H1 (cell line): Measurements from ENCODE around the gene PAX8.

Experiments used
- BCL11A ChIP-seq, 2 experiments: IDR thresholded peaks; one replicate each; pipeline ENCODE4 v1.6.1; 2011; ENCODE audit warnings: low read depth in 2 of 2, low read length in 2 of 2, mild to moderate bottlenecking in 2 of 2
- CHD1 ChIP-seq: IDR thresholded peaks from 2 replicates; pipeline ENCODE4 v1.6.1; 2012; ENCODE audit warnings: low read depth, low read length, improper control_type of control experiment
- CTCF ChIP-seq, 3 experiments: IDR thresholded peaks; 1 replicate in 2 of 3; 2 replicates in 1 of 3; pipeline versions ENCODE4 v1.5.1 to v1.6.1; 2011; ENCODE audit warnings: low read length in 3 of 3, mild to moderate bottlenecking in 3 of 3, inconsistent platforms in 2 of 3, low read depth in 1 of 3, moderate library complexity in 1 of 3; ENCODE audit not compliant: insufficient read depth in 1 of 3; ENCODE audit errors: control extremely low read depth in 1 of 3
- EP300 ChIP-seq, 2 experiments: IDR thresholded peaks; 1 replicate in 1 of 2; 2 replicates in 1 of 2; pipeline ENCODE4 v1.6.1; 2011 to 2012; ENCODE audit warnings: low read depth in 2 of 2, low read length in 2 of 2, mild to moderate bottlenecking in 2 of 2, borderline replicate concordance in 1 of 2, inconsistent platforms in 1 of 2, moderate library complexity in 1 of 2
- EZH2 ChIP-seq: fragments of 200-600 bp; sonication (generic); IDR thresholded peaks from 2 replicates; pipeline ENCODE4 v1.7.1; 2012; ENCODE audit warnings: low read depth, mild to moderate bottlenecking, moderate library complexity, low read length, inconsistent platforms; ENCODE audit not compliant: severe bottlenecking
- JUND ChIP-seq: IDR thresholded peaks from 2 replicates; pipeline ENCODE4 v1.6.1; 2011; ENCODE audit warnings: mild to moderate bottlenecking, improper control_type of control experiment, low read length
- POLR2A ChIP-seq, 2 experiments: IDR thresholded peaks; 1 replicate in 1 of 2; 2 replicates in 1 of 2; pipeline ENCODE4 v1.6.1; 2011; ENCODE audit warnings: low read depth in 2 of 2, low read length in 2 of 2, mild to moderate bottlenecking in 2 of 2; ENCODE audit errors: control extremely low read depth in 1 of 2
- POLR2AphosphoS5 ChIP-seq: IDR thresholded peaks from 2 replicates; pipeline ENCODE4 v1.6.1; 2011; ENCODE audit warnings: low read depth, low read length
- SIN3A ChIP-seq, 2 experiments: IDR thresholded peaks in 1 of 2; conservative IDR thresholded peaks in 1 of 2; 2 replicates each; pipeline ENCODE4 v1.6.1; 2011 to 2012; ENCODE audit warnings: low read length in 2 of 2, improper control_type of control experiment in 1 of 2, low read depth in 1 of 2, mild to moderate bottlenecking in 1 of 2

- TF ChIP-seq POLR2AphosphoS5 = no peak
- no peak for TF ChIP-seq CTCF (IDR thresholded peaks at IDR 0.05; ENCODE audit: control extremely low read depth in 1 of 3, insufficient read depth in 1 of 3, low read depth in 1 of 3, low read length in 3 of 3)
- no peak for TF ChIP-seq JUND
- TF ChIP-seq POLR2A (IDR thresholded peaks at IDR 0.05; ENCODE audit: control extremely low read depth in 1 of 2, low read depth in 2 of 2, low read length in 2 of 2) = no peak
- TF ChIP-seq EZH2 = no peak
- no peak for TF ChIP-seq EP300 (IDR thresholded peaks at IDR 0.05; ENCODE audit: borderline replicate concordance in 1 of 2, low read depth in 2 of 2, low read length in 2 of 2)
- TF ChIP-seq BCL11A (IDR thresholded peaks at IDR 0.05; ENCODE audit: low read depth in 2 of 2, low read length in 2 of 2) = no peak
- TF ChIP-seq SIN3A (conservative IDR thresholded peaks at IDR 0.05 in 1 of 2, IDR thresholded peaks at IDR 0.05 in 1 of 2; ENCODE audit: low read depth in 1 of 2, low read length in 2 of 2) = no peak
- TF ChIP-seq CHD1 = no peak
These were observed 13.9 kb downstream of the PAX8 start for GRCh38 chr2:113264713-113265403.
